Activated CD8-positive, alpha-beta memory T cell treated with anti-CD3 and anti-CD28 coated beads for 1 hour (primary cell): ENCODE results near the gene CACNA1D.

Experiments used
- DNase-seq, 2 donors: peaks; one replicate each; pipeline ENCODE4 v3.0.0-alpha.2; 2020; ENCODE audit warnings: low read depth in 1 of 2; ENCODE audit errors: extremely low read depth in 1 of 2

CACNA1D gene

GRCh38 chr3:53525765-53526703, 31.6 kb downstream of the CACNA1D start:
- DNase-seq, result no peak

- DNase-seq, result no peak
Measured at GRCh38 chr3:53526704-53527055, 32.3 kb downstream of the CACNA1D start.

GRCh38 chr3:53530205-53530604, 35.8 kb downstream of the CACNA1D start:
- no peak for DNase-seq

- DNase-seq, result no peak
Measured at GRCh38 chr3:53531749-53532148, 37.3 kb downstream of the CACNA1D start.

GRCh38 chr3:53533472-53533871, 39.1 kb downstream of the CACNA1D start:
- no peak for DNase-seq

GRCh38 chr3:53534216-53534615, 39.8 kb downstream of the CACNA1D start:
- DNase-seq, result no peak

- no peak for DNase-seq
Measured at GRCh38 chr3:53534676-53535400, 40.4 kb downstream of the CACNA1D start.

GRCh38 chr3:53536282-53536681, 41.9 kb downstream of the CACNA1D start:
- DNase-seq, result no peak

- DNase-seq, result no peak
Measured at GRCh38 chr3:53544357-53544756, 49.9 kb downstream of the CACNA1D start.

- DNase-seq, result no peak
Measured at GRCh38 chr3:53545310-53545995, 51.0 kb downstream of the CACNA1D start.

- no peak for DNase-seq
Measured at GRCh38 chr3:53545996-53546359, 51.6 kb downstream of the CACNA1D start.

- no peak for DNase-seq
Measured at GRCh38 chr3:53547327-53547726, 52.9 kb downstream of the CACNA1D start.

GRCh38 chr3:53550005-53550620, 55.7 kb downstream of the CACNA1D start:
- no peak for DNase-seq

- DNase-seq, result no peak
Measured at GRCh38 chr3:53551324-53551723, 56.9 kb downstream of the CACNA1D start.

GRCh38 chr3:53552730-53553129, 58.3 kb downstream of the CACNA1D start:
- no peak for DNase-seq

- no peak for DNase-seq
Measured at GRCh38 chr3:53553200-53553599, 58.8 kb downstream of the CACNA1D start.

GRCh38 chr3:53554559-53555067, 60.2 kb downstream of the CACNA1D start:
- DNase-seq, result no peak

- DNase-seq, result no peak
Measured at GRCh38 chr3:53555068-53555588, 60.7 kb downstream of the CACNA1D start.

GRCh38 chr3:53566461-53567145, 72.2 kb downstream of the CACNA1D start:
- no peak for DNase-seq

- DNase-seq, result no peak
Measured at GRCh38 chr3:53570081-53570480, 75.7 kb downstream of the CACNA1D start.
